ENCODE measurements around the gene NCAPH2.
A peak's percentile ranks its signal among the peaks of the same experiment; 100 is the strongest.

NCAPH2 gene

DNA sequence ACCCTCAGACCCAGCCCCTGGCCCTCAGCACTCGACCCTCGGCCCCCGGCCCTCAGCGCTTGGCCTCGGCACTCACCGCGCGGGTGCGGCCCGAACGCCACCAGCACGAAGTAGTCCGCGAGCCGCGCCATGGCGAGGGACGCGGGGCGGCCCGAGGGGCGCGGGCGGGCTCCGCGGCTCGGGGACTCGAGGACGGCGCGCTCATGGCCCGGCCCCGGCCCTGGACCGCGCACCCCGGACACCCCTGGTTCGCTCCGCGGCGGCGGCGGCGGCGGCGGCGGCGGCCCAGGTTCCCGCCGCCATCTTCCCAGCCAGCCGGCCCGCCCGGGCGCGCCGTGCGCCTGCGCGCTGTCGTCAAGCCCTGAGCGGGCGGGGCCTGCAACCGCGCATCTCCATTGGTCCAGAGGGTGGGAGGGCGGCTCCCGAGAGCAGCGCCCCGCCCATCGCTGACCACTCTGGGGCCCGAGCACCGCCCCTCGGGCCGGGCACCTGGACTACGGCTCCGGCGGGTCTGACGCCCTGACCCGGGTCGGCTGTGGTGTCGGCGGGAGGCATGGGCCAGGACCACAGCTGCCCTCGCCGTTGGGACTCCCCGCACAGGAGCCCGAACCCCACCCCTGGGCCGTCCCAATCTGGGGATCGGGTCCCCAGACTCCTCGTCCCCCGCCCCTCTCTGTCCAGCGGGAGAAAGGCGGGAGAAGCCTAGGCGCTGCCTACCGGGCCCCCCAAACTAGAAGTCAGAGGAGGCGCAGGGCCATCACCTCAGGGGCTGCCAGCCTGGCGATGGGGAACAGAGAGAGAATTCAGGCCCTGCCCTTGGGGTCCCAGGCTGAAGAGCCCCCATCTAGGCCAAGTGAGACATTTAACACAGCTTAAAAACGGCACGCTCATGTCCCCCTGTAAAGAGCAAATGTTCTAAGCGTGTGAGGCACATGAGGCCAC is 33.0 kb upstream of the NCAPH2 start, which contains the start of gene SBF1:
Gene SBF1 (minus strand): TSS at position 326 of the 942 bp plus-strand sequence. CDS start 195 bp downstream, at position 131.
- peak; percentile 90 for DNase-seq

- DNase-seq, result no peak
These were observed 32.4 kb upstream of the NCAPH2 start for GRCh38 chr22:50475652-50476002.

DNA sequence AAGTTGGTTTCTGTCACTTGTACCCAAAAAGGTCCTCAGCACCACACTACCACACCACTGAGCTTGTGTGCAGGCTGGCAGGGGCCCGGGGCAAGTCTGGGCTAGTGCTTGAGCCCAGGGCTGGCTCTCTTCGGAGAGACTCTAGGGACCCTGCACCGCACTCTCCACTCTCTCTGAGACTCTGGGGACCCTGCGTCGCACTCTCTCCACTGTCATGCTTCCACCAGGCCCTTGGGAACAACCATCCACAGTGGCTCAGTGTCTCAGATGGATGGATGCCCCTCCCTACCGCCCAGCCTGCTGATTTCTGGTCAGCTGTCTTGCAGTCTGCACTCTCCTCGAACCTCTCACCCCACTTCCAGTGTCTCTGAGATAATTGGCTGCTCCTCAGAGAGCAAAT is 31.2 kb upstream of the NCAPH2 start:
- DNase-seq, result no peak

GRCh38 chr22:50477923-50478322 is 30.1 kb upstream of the NCAPH2 start:
- no peak for DNase-seq

DNA sequence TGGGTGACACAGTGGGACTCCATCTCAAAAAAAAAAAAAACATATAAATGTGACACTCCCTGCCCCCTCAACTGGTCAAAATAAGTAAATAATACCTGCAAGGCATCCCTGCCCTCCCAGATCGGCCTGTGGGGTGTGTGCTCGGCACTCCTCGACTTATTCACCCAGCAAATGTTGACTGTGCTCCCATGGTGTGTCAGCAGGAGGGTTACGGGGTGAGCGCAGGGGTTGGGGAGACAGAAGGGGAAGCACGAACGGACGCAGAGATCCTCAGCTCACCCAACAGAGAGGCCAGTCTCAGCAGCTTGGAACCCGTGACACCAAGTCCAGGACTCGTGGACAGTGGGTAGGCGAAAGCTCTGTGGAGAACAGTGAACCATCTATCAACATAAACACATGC is 28.3 kb upstream of the NCAPH2 start:
- DNase-seq, result no peak

- no peak for DNase-seq
These were observed 27.0 kb upstream of the NCAPH2 start for GRCh38 chr22:50481045-50481439.

GRCh38 chr22:50481440-50482106 is 26.5 kb upstream of the NCAPH2 start, which contains the start of gene ADM2:
ADM2 (plus strand) TSS chr22:50481543; CDS start chr22:50481848, 305 bp downstream.
- DNase-seq, result peak; percentile 74

GRCh38 chr22:50482107-50483074 is 25.6 kb upstream of the NCAPH2 start:
- DNase-seq, result no peak

DNA sequence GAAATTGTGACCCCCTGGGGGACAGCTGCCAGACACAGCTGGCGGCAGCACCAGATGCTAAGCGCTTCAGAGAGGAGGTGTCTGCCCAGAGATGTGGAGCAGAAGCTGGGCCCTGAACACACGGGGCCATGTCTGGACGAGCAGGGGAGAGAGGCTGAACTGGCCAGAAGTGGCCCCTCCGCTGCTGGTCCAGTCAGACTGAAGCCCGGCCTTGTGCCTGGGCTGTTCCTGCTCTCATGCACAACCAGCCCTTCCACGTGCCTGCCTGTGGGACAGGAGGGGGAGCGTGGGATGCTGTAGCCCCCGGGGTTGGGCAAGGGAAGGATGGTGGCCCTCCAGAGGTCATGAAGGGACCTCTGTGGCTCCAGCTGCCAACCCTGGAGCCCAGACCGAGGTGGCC is 24.9 kb upstream of the NCAPH2 start:
- no peak for DNase-seq

GRCh38 chr22:50483556-50483955 is 24.5 kb upstream of the NCAPH2 start:
- no peak for DNase-seq

- no peak for DNase-seq
These were observed 23.8 kb upstream of the NCAPH2 start for GRCh38 chr22:50483977-50484853.

DNA sequence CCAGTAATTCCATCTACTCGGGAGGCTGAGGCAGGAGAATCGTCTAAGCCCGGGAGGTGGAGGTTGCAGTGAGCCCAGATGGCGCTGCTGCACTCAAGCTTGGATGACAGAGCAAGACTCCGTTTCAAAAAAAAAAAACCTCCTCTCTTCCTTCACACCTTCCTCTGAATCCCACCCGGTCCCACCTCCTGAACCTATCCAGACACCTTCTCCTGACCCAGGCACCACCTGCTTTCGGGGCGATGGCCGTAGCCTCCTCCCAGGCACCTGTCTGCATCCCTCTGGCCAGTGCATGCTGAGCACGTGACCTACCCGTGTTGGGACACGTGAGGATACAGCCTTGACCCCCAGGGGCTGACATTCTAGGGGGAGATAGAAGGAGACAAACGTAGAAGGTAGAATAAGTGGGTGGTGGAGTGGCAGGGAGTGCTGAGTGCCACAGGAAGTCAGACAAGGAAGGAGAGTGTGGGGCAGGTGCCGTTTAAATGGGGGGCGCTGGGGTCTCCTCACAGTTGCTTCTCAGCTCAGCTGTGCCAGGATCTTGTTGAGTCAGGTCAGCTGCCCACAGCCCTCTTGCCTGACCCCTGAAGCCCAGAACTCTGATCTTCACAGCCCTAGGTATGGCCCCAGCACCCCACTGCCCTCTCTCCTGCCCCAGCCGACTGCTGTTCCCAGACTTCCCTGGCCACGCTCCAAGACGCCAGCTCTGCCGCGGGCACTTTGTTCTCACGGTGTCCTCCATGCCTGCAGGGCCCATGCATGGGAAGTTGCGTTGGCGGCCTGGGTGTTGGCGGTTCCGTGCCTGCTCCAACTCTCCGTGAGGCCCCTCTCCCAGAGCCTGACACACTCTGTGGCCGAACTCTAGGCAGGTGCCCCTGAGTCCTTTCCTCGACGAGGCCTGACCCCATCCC is 22.5 kb upstream of the NCAPH2 start:
- DNase-seq, result no peak

DNA sequence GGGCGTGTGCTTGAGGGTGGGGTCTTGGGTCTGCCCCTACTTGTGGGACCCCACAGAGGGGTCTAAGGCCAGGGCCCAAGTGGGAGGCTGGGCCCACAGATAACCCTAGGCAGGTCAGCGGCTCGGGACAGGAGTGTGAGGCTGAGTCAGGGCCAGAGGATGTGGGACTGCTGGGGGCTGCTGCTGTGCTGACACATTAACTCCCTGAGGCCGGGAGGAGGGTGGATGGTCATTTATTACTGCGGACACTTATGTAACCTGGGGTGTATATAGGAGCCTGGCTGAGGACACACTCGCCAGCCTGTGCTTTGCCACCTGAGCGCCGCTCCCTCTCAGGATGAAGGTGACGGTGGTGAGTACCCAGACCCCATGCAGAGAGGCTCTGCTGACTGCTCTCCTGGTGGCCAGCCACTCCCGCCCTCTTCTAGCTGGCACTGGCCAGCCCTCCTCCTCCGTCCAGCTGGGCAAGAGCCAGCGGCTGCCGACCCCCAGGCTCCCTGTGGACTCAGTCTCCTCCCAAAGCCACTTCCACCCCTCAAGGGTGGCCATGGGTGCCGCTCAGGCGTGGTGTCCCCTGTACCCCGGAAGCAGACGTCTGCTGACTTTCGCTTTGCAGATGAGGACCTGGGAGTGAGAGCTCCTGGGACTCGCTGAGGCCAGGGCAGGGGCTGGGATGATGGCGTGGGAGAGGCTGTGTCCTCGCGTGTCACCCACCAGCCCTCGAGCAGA is 21.3 kb upstream of the NCAPH2 start, which contains the start of gene MIOX:
Gene MIOX (plus strand): TSS at position 299 of the 729 bp plus-strand sequence. CDS start 39 bp downstream, at position 338.
- DNase-seq, result no peak

DNA sequence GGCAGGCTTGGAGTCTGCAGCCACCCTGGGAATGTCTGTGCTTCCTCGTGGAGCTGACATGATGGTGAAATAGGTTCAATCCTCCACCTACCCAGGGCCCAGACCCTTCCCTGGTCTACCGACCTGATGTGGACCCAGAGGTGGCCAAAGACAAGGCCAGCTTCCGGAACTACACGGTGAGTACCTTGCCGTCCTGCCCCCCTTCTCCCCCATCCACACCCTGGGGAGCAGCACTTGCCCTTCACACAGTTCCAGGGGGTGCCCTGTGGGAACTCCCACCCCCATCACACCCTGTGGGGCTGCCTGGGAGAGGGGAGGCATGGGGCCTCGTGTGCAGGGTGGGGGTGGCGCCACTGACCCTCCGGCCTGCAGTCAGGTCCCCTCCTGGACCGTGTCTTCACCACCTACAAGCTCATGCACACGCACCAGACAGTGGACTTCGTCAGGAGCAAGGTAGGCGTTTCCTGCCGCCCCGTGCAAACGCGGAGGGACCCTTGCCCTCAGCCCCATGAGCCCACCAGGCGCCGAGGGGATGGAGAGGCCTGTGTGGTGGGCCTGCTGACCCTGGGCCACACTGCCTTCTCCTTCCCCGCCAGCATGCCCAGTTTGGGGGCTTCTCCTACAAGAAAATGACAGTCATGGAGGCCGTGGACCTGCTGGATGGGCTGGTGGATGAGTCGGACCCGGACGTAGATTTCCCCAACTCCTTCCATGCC is 20.6 kb upstream of the NCAPH2 start:
- DNase-seq, result no peak

DNA sequence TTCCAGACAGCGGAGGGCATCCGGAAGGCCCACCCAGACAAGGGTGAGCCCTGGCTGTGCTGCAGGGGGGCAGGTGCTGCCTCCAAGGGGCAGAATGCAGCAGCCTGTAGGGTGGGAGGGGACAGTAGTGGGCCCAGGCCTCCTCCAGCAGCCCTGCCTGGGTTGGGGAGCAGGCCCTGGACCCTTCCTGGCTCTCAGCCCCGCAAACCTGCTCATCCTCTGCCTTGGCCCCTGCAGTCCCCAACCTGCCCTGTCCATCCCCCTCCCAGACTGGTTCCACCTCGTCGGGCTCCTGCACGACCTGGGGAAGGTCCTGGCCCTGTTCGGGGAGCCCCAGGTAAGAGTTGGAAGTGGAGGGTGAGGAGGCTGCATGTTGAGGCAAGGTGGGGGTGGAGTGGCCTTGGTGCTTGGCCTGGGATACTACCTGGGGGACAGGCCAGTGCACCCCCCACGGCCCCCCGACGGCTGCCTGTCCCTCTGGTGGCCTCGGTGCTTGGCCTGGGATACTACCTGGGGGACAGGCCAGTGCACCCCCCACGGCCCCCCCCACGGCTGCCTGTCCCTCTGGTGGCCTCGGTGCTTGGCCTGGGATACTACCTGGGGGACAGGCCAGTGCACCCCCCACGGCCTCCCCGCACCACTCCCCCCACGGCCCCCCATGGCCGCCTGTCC is 19.9 kb upstream of the NCAPH2 start:
- DNase-seq, result no peak

GRCh38 chr22:50488886-50489285 is 19.1 kb upstream of the NCAPH2 start:
- DNase-seq, result no peak

DNA sequence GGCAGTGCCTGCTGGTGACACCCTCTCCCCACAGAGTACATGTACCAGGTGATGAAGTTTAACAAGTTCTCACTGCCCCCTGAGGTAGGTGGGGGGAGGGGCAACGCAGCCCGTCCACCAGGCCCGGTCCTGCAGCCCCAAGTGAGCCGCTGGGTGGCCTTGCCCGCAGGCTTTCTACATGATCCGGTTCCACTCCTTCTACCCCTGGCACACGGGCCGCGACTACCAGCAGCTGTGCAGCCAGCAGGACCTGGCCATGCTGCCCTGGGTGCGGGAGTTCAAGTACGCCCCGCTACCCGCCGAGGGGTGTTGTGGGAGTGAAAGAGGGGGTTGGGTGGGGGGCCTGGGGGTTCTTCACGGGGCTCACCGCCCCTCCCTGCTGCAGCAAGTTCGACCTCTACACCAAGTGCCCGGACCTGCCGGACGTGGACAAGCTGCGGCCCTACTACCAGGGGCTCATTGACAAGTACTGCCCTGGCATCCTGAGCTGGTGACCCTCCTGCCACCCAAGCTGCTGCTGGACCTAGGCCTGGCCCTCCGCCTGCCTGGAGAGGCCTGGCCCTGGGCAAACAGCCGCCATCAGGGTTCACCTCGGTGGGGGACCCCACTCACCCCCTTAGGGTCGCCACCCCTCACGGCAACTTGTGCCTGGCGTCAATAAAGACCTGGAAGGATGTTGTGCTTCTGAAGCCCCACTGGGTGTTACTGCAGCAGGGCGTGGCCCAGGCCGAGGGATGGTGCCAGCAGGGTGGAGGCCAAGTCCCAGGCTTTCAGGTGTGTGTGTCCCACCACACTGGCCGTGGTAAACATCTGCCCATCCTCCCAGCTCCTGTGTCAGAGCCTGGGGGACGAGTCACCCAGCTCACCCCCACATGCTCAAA is 18.4 kb upstream of the NCAPH2 start:
- DNase-seq, result no peak
